ENCODE results near the gene POLD2.

DNA sequence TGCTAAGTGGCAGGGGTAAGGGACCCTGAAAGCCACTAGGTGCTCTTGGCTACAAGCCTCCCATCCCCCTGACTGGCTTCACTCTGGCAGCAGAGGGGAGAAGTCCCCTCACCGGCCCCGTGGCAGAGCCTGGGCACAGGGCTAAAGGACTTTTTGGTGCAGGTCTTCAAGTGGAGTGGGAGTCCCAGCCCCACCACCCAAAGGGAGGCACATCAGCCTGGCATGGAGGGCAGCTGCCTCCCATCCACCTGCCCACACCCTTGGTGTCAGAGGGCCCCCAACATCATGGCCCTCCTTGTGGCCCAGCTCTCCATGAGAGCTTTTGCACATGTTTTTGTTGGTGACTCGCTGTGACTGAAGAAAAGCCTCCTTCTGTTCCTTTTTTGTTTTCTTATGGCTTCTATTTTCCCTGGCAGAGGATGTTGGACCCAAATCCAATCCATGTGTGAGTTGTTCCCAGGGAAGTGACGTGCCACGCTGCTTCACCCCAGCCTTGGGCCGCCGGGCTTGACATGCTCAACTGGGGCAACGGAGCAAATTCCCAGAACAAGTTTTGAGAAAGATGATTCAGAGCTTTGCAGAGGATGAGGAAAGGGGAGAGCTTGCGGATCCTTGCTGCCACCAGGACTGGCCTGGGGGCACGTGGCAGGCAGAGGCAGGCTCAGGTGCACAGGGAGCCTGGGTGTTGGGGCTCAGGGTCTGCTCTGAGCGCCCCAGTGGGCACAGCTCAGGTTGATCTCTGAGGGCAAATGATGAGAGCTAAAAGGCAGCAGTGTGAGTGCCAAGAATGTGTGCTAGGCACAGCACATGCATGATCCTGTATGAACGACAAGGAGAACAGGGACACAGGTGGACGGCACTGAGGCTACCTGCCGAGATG, 21.1 kb downstream of the POLD2 start:
- TF ChIP-seq, protein P1, sequence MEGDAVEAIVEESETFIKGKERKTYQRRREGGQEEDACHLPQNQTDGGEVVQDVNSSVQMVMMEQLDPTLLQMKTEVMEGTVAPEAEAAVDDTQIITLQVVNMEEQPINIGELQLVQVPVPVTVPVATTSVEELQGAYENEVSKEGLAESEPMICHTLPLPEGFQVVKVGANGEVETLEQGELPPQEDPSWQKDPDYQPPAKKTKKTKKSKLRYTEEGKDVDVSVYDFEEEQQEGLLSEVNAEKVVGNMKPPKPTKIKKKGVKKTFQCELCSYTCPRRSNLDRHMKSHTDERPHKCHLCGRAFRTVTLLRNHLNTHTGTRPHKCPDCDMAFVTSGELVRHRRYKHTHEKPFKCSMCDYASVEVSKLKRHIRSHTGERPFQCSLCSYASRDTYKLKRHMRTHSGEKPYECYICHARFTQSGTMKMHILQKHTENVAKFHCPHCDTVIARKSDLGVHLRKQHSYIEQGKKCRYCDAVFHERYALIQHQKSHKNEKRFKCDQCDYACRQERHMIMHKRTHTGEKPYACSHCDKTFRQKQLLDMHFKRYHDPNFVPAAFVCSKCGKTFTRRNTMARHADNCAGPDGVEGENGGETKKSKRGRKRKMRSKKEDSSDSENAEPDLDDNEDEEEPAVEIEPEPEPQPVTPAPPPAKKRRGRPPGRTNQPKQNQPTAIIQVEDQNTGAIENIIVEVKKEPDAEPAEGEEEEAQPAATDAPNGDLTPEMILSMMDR (conservative IDR thresholded peaks at IDR 0.05), result no peak
- TF ChIP-seq ZFX (IDR thresholded peaks at IDR 0.05), result no peak

Data from C4-2B (cell line).